A549 (cell line): ENCODE results near the gene MEOX1. TPM values are rescaled to one million over a fixed set of nuclear protein-coding genes. Genes with fewer than 3 reads are reported as not detected.

ENCODE experiments used
- ATAC-seq, 2 experiments: fragments of 200-7000 bp in 1 of 2; fragments of >200 bp in 1 of 2; cut with Nextera tagmentation in 1 of 2; cut with Tn5 transposase in 1 of 2; 3 replicates each; pipeline versions ENCODE4 v1.8.0 to v1.9.1; 2018 to 2020; ENCODE audit warnings: mild to moderate bottlenecking in 1 of 2, moderate library complexity in 1 of 2
- CTCF ChIA-PET: fragments of 300-600 bp; sonication (Branson Sonifier 250); formaldehyde crosslinking; extraction: SDS; loops from one replicate; lab custom pipeline; 2021; ENCODE audit warnings: antibody characterized with exemption, inconsistent platforms; lab: Yijun Ruan, JAX
- POLR2A ChIA-PET: fragments of 350-600 bp; formaldehyde crosslinking; extraction: SDS; loops from one replicate; lab custom pipeline; 2021; ENCODE audit warnings: antibody characterized with exemption, inconsistent platforms; lab: Yijun Ruan, JAX
- DNase-seq, 2 experiments: peaks; one replicate each; pipeline versions ENCODE4 v3.0.0 to v3.0.0-alpha.2; 2011 to 2016; ENCODE audit warnings: low read depth in 1 of 2, low spot score in 1 of 2
- FAIRE-seq: peaks from 2 replicates; lab custom pipeline; 2011; peaks lifted over from hg19 to GRCh38; lab: Jason Lieb, UNC
- H3K27ac ChIP-seq, 2 experiments: fragments of >200 bp; sonication (Bioruptor Twin); formaldehyde crosslinking; 3 replicates each; pipeline ENCODE4 v1.5.1; 2016 to 2017
- H3K4me1 ChIP-seq: fragments of >200 bp; sonication (Bioruptor Twin); formaldehyde crosslinking; 3 replicates; pipeline ENCODE4 v1.6.1; 2016
- H3K4me2 ChIP-seq: fragments of >200 bp; sonication (Bioruptor Twin); formaldehyde crosslinking; 3 replicates; pipeline ENCODE4 v1.6.1; 2016
- H3K4me3 ChIP-seq: fragments of >200 bp; sonication (Bioruptor Twin); formaldehyde crosslinking; 3 replicates; pipeline ENCODE4 v1.5.1; 2016
- H3K9me3 ChIP-seq: fragments of >200 bp; sonication (Bioruptor Twin); formaldehyde crosslinking; 3 replicates; pipeline ENCODE4 v1.6.1; 2016
- CHD2 ChIP-seq: fragments of 150-350 bp; IDR thresholded peaks from 2 replicates; pipeline ENCODE4 v1.6.1; 2014; ENCODE audit warnings: low read length; ENCODE audit not compliant: partially characterized antibody
- EHMT2 ChIP-seq: fragments of 200-600 bp; sonication (generic); IDR thresholded peaks from 2 replicates; pipeline ENCODE4 v1.6.1; 2016; ENCODE audit warnings: antibody characterized with exemption, low read depth, mild to moderate bottlenecking, moderate library complexity
- EP300 ChIP-seq, 2 experiments: fragments of >200 bp; sonication (Bioruptor Twin); formaldehyde crosslinking; IDR thresholded peaks; 2 replicates in 1 of 2; 3 replicates in 1 of 2; pipeline ENCODE4 v1.6.1; 2016 to 2017
- HDAC2 ChIP-seq: fragments of 200-600 bp; sonication (generic); IDR thresholded peaks from 2 replicates; pipeline ENCODE4 v1.6.1; 2016
- HOXB13 ChIP-seq: fragments of 250-450 bp; sonication (Bioruptor Pico); IDR thresholded peaks from 2 replicates; pipeline ENCODE4 v1.5.0; 2020; ENCODE audit warnings: low read depth, mild to moderate bottlenecking, moderate library complexity
- HOXB5 ChIP-seq: fragments of 250-450 bp; sonication (Bioruptor Pico); IDR thresholded peaks from 2 replicates; pipeline ENCODE4 v1.5.0; 2020; ENCODE audit warnings: mild to moderate bottlenecking, moderate library complexity
- JUNB ChIP-seq: fragments of >200 bp; sonication (Bioruptor Twin); formaldehyde crosslinking; IDR thresholded peaks from 2 replicates; pipeline ENCODE4 v1.6.1; 2016
- MAFK ChIP-seq: fragments of 450-650 bp; IDR thresholded peaks from 2 replicates; pipeline ENCODE4 v1.6.1; 2014; ENCODE audit not compliant: partially characterized antibody
- MYC ChIP-seq: IDR thresholded peaks from 2 replicates; pipeline ENCODE4 v1.6.1; 2012; ENCODE audit warnings: mild to moderate bottlenecking, inconsistent platforms, low read length, improper control_type of control experiment, borderline replicate concordance
- PHF8 ChIP-seq: fragments of 200-600 bp; sonication (generic); IDR thresholded peaks from 2 replicates; pipeline ENCODE4 v1.6.1; 2016; ENCODE audit warnings: low read depth, mild to moderate bottlenecking, antibody characterized with exemption, moderate library complexity, borderline replicate concordance
- POLR2A ChIP-seq: IDR thresholded peaks from 2 replicates; pipeline ENCODE4 v1.6.1; 2012; ENCODE audit warnings: mild to moderate bottlenecking, low read length
- RARB ChIP-seq: fragments of 250-450 bp; sonication (Bioruptor Pico); IDR thresholded peaks from 2 replicates; pipeline ENCODE4 v1.8.0; 2021; ENCODE audit warnings: mild to moderate bottlenecking, moderate library complexity
- RFX5 ChIP-seq: fragments of 450-650 bp; IDR thresholded peaks from 2 replicates; pipeline ENCODE4 v1.7.1; 2014; ENCODE audit warnings: antibody characterized with exemption, mild to moderate bottlenecking, moderate library complexity
- ZFP36 ChIP-seq: fragments of 450-650 bp; IDR thresholded peaks from 2 replicates; pipeline ENCODE4 v1.6.1; 2014; ENCODE audit warnings: borderline replicate concordance; ENCODE audit not compliant: partially characterized antibody
- ZSCAN20 ChIP-seq: fragments of 250-450 bp; sonication (Bioruptor Pico); IDR thresholded peaks from 2 replicates; pipeline ENCODE4 v1.8.0; 2022; ENCODE audit warnings: mild to moderate bottlenecking, moderate library complexity
- WGBS: methylation state at CpG from one replicate; pipeline ENCODE4 v1.1.6; 2017; ENCODE audit errors: missing lambda C conversion rate; 5-methylcytosine and 5-hydroxymethylcytosine counted together
- polyA plus RNA-seq, 4 experiments: library from polyadenylated mRNA; depleted of rRNA in 3 of 4; stranded (reverse); fragments of >200 nt; fragmentation: RNase III in 1 of 4; extraction: RNeasy Plus Mini Kit Qiagen cat#74134 plus additional on column Dnase treatment in 1 of 4; gene quantifications; 2 replicates in 3 of 4; 3 replicates in 1 of 4; pipeline ENCODE4 v1.2.3, GENCODE V29; 2011 to 2017
- TF ChIP-seq, protein P1 (sequence below): fragments of 200-600 bp; sonication (generic); IDR thresholded peaks from 2 replicates; pipeline ENCODE4 v1.6.1; 2016; ENCODE audit warnings: antibody characterized with exemption, mild to moderate bottlenecking, moderate library complexity
- TF ChIP-seq, protein P2 (sequence below): IDR thresholded peaks from 2 replicates; pipeline ENCODE4 v1.6.1; 2012
- TF ChIP-seq, protein P3 (sequence below): fragments of 150-350 bp; IDR thresholded peaks from 2 replicates; pipeline ENCODE4 v1.6.1; 2014; ENCODE audit warnings: low read depth, mild to moderate bottlenecking, low read length
- TF ChIP-seq, protein P4 (sequence below): fragments of >200 bp; sonication (Bioruptor Twin); formaldehyde crosslinking; IDR thresholded peaks from 2 replicates; pipeline ENCODE4 v1.6.1; 2016

Gene MEOX1
- polyA plus RNA-seq, 2 of the 4 experiments (the other 2 are of a cell fraction) = not detected

DNA sequence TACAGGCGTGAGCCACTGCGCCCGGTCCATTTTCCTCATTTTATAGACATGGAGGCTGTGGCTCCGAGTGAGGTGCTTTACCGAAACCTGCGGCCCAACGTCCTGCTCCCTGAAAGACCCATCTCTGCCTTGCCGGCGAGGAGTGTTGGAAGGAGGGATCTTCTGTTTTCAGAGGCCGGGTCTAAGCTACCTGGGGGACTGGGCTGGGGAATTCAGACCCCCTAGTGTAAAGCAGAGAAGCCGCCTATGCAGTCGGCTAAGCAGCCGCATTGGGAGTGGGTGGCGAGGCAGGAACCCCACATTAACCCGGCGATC is 16.3 kb downstream of the MEOX1 start (continued):
- TF ChIP-seq, protein P1, sequence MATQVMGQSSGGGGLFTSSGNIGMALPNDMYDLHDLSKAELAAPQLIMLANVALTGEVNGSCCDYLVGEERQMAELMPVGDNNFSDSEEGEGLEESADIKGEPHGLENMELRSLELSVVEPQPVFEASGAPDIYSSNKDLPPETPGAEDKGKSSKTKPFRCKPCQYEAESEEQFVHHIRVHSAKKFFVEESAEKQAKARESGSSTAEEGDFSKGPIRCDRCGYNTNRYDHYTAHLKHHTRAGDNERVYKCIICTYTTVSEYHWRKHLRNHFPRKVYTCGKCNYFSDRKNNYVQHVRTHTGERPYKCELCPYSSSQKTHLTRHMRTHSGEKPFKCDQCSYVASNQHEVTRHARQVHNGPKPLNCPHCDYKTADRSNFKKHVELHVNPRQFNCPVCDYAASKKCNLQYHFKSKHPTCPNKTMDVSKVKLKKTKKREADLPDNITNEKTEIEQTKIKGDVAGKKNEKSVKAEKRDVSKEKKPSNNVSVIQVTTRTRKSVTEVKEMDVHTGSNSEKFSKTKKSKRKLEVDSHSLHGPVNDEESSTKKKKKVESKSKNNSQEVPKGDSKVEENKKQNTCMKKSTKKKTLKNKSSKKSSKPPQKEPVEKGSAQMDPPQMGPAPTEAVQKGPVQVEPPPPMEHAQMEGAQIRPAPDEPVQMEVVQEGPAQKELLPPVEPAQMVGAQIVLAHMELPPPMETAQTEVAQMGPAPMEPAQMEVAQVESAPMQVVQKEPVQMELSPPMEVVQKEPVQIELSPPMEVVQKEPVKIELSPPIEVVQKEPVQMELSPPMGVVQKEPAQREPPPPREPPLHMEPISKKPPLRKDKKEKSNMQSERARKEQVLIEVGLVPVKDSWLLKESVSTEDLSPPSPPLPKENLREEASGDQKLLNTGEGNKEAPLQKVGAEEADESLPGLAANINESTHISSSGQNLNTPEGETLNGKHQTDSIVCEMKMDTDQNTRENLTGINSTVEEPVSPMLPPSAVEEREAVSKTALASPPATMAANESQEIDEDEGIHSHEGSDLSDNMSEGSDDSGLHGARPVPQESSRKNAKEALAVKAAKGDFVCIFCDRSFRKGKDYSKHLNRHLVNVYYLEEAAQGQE = no peak
- TF ChIP-seq EP300 (IDR thresholded peaks at IDR 0.05) (no peak), CHD2 (no peak), ZFP36 (no peak), ZSCAN20 (no peak), MAFK (no peak), MYC (no peak)

DNA sequence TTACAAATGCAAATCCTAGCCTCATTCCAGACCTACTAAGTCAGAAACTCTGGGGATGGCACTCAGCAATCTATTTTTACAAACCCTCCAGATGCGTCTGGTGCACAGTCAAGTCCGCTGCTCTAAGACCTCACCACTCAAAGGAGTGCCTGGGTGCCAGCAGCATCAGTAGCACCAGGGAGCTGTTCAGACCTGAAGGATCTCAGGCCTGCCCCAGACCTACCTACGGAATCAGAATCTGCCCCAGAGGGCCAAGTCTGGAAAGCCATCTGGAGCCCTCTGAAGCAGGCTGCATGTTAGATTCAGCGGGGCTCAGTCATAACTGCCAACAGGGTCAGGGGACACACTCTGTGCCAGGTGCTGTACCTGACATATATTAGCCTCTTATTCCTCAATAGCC is 17.6 kb downstream of the MEOX1 start:
- FAIRE-seq (no peak), DNase-seq (no peak), ATAC-seq (peak in 1 of 2 experiments; percentile 31; a peak in 2 of 6 replicates)
- Histone ChIP-seq H3K4me1 (no peaks in the 10 kb centered on the region), H3K4me3 (no peak overlapping the region), H3K4me2 (no peak overlapping the region), H3K27ac (no peak overlapping the region), H3K9me3 (no peaks in the 10 kb centered on the region)
- CTCF ChIA-PET = interaction anchor here (0.6 to 25.1 kb wide), 4 partner anchors 10 to 122 kb away, joined by 3 to 207 read pairs (median 3); no protein-coding TSS in a partner anchor
- 66% methylated on average over 4 of the region's 4 CpGs for WGBS
- POLR2A ChIA-PET = no interaction called here
- TF ChIP-seq HOXB13 (CRISPR knock-in tag) = no peak
- no peak for TF ChIP-seq HOXB5
- TF ChIP-seq, protein P1 = no peak
- no peak for TF ChIP-seq PHF8
- no peak for TF ChIP-seq HDAC2
- TF ChIP-seq, protein P2, sequence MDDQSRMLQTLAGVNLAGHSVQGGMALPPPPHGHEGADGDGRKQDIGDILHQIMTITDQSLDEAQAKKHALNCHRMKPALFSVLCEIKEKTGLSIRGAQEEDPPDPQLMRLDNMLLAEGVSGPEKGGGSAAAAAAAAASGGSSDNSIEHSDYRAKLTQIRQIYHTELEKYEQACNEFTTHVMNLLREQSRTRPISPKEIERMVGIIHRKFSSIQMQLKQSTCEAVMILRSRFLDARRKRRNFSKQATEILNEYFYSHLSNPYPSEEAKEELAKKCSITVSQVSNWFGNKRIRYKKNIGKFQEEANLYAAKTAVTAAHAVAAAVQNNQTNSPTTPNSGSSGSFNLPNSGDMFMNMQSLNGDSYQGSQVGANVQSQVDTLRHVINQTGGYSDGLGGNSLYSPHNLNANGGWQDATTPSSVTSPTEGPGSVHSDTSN = no peak
- no peak for TF ChIP-seq POLR2A
- no peak for TF ChIP-seq RFX5
- no peak for TF ChIP-seq MAFK
- no peak for TF ChIP-seq RARB (CRISPR knock-in tag)
- no peak for TF ChIP-seq JUNB
- TF ChIP-seq, protein P3, sequence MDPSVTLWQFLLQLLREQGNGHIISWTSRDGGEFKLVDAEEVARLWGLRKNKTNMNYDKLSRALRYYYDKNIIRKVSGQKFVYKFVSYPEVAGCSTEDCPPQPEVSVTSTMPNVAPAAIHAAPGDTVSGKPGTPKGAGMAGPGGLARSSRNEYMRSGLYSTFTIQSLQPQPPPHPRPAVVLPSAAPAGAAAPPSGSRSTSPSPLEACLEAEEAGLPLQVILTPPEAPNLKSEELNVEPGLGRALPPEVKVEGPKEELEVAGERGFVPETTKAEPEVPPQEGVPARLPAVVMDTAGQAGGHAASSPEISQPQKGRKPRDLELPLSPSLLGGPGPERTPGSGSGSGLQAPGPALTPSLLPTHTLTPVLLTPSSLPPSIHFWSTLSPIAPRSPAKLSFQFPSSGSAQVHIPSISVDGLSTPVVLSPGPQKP = no peak
- no peak for TF ChIP-seq EHMT2
- TF ChIP-seq, protein P4, sequence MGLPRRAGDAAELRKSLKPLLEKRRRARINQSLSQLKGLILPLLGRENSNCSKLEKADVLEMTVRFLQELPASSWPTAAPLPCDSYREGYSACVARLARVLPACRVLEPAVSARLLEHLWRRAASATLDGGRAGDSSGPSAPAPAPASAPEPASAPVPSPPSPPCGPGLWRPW = no peak
